ENCODE measurements around the gene PCAT6. TPM values are rescaled to one million over a fixed set of nuclear protein-coding genes. Genes with fewer than 3 reads are reported as not detected.
"Not testable (repeated sequence)": the region's sequence is repeated elsewhere in the genome, so short reads cannot be mapped to it uniquely, and the experiment has no call there.

Gene PCAT6
- total RNA-seq, 1 experiment from 2014 or later = not detected

- no peak for DNase-seq (ENCODE audit: low read depth)
Observed at GRCh38 chr1:202807451-202807925, 3.3 kb upstream of the PCAT6 start.

DNA sequence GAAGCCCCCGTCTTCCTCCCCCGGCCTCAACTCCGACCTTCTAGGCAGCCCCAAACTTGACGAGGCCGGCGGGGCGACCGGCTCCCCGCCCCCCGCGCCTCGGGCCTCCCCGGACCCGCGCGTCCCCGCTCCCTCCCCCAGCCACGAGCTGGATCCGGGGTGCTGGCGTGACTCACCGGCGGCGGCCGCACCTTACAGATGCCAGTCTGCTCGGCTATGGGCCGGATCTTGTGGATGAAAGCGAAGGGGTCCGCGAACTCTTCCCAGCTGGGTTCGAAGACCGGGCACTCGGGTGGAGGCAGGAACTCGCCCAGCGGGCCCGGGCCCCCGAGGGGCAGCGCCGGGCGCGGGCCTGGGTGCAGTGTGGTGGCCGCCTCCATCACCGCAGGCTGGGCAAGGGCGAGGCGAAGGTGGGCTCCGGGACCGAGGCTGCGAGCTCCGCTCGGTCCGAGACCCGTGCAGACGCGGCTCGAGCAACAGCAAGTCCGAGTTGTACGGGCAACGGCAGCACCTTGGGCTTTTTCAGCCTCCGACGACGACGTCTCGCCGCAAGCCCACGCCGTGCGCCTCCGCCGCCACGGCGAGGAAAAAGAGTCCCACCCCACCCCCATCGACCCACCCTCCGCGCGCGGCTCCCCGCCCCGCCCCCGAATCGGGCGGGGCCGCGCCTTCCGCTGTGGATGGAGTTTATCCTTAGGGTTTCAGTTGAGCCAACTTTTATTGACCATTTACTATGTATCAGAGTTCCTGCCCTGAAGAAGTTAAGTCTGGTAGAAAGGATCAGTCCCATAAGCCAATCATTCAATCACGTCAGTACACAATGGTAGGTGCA lies 2.6 kb upstream of the PCAT6 start, which contains the start of gene KDM5B:
Gene KDM5B (minus strand): TSS at position 496 of the 832 bp plus-strand sequence. CDS start 116 bp downstream, at position 380.
- peak; percentile 63 for DNase-seq (ENCODE audit: low read depth)

DNA sequence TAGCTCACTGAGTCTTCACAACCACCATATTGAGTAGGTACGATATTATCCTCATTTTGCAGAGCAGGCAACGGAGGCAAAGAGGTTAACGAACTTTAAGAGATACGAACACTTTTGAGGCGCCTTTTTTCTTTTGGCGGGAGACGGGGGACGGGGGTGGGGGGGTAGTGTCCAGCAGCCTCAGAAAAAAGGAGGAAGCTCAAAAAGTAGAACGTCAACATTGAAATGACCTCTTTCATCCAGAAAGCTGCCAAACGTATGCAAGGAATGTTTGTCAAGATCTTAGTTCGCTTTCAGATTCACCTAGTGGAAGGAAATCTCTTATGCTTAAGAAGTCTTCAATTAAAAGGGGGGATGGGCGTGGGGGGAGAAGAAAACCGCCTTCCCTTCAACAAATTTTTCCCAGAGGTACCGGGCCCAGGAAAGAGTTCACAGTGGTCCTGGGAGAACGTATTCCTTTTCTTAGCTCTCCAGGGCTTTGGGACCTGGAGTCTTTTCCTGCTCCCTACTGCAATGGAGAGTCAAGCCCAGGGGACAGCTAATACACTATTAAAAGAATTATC lies 1.1 kb upstream of the PCAT6 start:
- no peak for DNase-seq (ENCODE audit: low read depth)

DNA sequence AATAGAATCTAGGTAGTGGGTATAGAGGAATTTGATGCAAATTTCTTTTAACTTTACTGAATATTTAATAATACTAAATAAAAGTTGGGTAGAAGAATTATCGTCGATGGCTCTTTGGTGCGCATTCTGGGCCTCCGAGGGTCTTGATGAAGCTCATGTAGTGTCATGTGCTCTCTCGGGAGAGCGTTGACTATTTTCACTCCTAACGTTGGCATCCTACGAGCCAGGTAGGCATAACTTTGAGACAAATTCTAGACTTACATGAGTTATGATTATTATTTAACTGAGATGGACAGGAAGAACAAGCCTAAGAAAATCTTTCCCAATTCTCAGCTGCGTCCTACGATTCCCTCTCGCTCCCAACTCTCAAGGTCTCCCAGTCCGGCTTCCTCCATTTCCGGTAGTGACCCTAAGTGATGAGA lies 550 bp upstream of the PCAT6 start:
- DNase-seq (ENCODE audit: low read depth) = no peak

- no peak for DNase-seq (ENCODE audit: low read depth)
Observed at GRCh38 chr1:202811296-202812175, 782 bp downstream of the PCAT6 start.

- DNase-seq (ENCODE audit: low read depth) = no peak
Observed at GRCh38 chr1:202812176-202813026, 1.6 kb downstream of the PCAT6 start.

GRCh38 chr1:202815120-202815519 lies 4.4 kb downstream of the PCAT6 start:
- no peak for DNase-seq (ENCODE audit: low read depth)

- no peak for DNase-seq (ENCODE audit: low read depth)
Observed at GRCh38 chr1:202818819-202819218, 8.1 kb downstream of the PCAT6 start.

DNA sequence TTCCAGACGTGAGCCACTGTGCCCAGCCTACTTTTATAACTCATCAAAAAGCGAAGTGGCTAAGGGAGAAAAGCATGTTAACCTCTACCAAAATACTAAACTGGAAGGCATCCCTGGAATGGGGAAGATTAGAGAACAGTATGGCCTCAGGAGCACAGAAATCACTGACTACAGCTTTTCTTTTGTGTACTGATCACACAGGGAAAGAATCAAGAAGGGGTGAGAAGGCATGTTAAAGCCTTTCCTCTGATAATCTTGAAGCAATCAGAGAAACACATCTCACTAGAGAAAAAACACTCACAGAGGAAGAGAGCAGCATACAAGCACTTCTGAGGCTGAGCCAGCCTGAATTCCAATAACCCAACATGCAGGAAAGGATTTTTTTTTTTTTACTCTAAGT lies 10.7 kb downstream of the PCAT6 start:
- no peak for DNase-seq (ENCODE audit: low read depth)

GRCh38 chr1:202825748-202826147 lies 15.0 kb downstream of the PCAT6 start:
- DNase-seq (ENCODE audit: low read depth) = no peak

DNA sequence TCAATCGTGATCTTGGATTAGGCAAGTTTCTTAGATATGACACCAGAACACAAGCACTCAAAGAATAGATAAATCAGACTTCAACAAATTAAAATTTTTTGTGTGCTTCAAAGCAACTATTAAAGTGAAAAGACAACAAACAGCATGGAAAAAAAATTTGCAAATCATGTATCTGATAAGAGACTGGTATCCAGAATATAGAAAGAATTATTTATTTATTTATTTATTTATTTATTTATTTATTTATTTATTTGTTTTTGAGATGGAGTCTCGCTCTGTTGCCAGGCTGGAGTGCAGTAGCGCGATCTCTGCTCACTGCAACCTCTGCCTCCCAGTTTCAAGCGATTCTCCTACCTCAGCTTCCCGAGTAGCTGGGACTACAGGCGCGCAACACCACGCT lies 18.5 kb downstream of the PCAT6 start:
- DNase-seq (ENCODE audit: low read depth) = not testable (repeated sequence)

GRCh38 chr1:202831906-202832305 lies 21.2 kb downstream of the PCAT6 start:
- DNase-seq (ENCODE audit: low read depth) = no peak

DNA sequence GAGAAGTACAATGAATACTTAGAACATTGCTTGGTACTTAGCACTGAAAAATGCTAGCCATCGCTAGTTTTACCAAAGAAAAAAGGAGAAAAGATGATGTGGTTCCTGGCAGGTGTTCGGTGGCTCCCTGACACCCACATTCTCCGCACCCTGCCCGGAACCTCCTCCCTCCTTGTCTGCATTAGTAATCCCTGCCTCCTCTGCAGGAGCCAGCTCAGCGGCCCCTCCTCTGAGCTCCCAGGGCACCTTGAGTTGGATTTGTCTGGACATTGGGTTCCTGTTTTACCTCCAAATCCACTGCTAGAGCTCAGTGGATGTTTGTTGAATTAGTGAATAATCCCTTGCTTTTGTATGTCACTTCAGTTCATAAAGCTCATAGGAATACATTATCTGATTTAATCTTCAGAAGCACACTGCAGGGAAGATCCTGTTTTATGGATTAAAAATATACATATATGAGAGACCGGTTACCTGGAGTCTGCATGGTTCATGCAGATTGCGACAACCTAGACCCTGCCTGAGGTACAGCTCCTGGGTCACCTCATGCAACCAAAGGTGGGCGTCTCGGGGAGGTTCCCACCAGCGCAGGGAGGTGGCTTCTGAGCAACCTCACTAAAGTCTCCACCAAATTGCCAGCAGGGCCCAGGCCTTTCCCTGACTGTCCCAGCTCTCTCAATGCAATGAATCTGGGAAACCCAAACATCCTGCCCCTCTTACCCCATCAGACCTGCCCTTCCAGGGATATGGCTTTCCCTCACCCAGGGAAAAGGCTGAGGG lies 24.2 kb downstream of the PCAT6 start:
- DNase-seq (ENCODE audit: low read depth) = no peak

GRCh38 chr1:202835548-202836072 lies 24.9 kb downstream of the PCAT6 start:
- peak; percentile 36 for DNase-seq (ENCODE audit: low read depth)

DNA sequence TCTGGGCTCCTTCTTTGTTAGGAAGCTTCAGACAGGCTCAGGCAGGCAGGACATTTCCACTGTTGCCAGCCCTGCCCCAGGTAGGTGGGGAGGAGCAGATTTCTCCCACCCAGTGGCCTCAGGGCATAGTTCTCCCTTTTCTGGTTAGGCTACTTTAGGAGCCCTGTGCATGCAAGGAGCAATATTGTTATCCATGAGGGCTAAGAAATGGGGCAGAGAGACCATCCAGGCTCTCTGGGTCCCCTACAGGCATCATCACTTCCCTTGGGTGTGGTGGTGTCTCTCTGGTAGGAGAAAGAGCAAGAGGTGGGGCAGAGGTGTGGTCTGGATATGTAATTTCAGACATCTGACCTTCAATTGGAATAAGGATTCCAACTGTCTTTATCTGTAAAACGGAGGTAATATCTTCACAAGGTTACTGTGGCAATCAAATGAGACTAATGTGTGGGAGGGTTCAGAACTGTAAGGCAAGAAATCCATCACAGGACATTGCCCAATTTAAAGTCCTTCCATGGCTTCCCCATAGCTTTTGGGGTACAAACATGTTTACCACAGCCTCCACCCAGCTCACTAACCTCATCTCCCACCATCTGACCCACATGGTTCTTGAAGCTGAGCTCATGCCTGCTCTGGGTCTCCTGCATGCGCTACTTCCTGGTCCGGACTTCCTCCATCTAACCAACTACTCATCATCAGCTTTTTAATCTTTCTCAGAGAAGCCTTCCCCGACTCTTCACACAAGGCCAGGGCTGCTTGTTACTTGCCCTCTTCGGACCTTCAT lies 26.1 kb downstream of the PCAT6 start:
- no peak for DNase-seq (ENCODE audit: low read depth)

DNA sequence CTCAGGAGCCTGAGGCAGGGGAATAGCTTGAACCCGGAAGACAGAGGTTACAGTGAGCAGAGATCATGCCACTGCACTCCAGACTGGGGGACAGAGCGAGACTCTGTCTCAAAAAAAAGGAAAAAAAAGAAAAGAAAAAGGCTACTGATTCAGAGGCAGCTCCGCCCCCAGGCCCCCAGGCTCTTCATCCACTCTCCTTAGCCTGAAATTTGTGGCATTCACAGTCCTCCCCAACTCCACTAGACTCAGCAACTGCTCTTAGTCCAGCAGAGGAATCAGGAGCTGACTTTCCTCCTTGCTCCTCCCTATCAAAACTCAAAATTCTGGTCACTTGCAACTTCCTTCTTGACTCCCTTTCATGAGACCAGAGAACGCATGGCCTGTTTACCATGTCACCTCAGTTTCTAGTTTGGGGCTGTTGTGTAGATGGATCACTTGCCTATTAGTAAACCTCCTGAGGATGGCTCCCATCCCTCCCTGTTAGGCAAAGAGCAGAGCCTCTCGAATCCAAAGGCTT lies 27.1 kb downstream of the PCAT6 start:
- no peak for DNase-seq (ENCODE audit: low read depth)

GRCh38 chr1:202843081-202843480 lies 32.3 kb downstream of the PCAT6 start:
- DNase-seq (ENCODE audit: low read depth) = no peak

DNA sequence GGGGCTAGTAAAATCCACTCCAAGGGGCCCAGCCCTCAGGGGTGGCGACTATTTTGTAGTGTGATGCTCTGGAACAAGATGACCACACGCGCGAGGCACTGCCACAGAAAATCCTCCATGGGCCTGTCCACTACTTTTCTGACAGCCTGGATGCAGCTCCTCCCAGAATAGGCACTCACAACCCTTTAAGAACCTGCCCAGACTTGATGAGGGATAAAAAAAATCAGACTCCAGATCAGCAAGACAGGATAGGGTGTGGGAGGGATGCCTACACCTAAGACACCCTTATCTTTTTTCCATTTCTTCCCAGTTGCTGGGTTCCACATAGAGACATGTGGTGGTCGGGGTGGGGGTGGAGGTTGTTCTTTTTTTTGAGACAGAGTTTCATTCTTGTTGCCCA lies 33.5 kb downstream of the PCAT6 start:
- DNase-seq (ENCODE audit: low read depth) = no peak

- DNase-seq (ENCODE audit: low read depth) = no peak
Observed at GRCh38 chr1:202844935-202845334, 34.2 kb downstream of the PCAT6 start.

Data from LHCN-M2 (cell line).